Esophagus muscularis mucosa (tissue), 4 donors: Measurements from ENCODE around the gene WDR44. TPM values are rescaled to one million over a fixed set of nuclear protein-coding genes. Genes with fewer than 3 reads are reported as not detected.
"Not testable (repeated sequence)": the region's sequence is repeated elsewhere in the genome, so short reads cannot be mapped to it uniquely, and the experiment has no call there.

Source experiments
- DNase-seq: peaks from one replicate; pipeline ENCODE4 v3.0.0-alpha.2; 2017; ENCODE audit errors: extremely low spot score
- H3K27ac ChIP-seq, 4 donors: fragments of 200-600 bp; sonication (generic); replicated peaks in 1 of 4; 1 replicate in 3 of 4; 2 replicates in 1 of 4; pipeline ENCODE4 v1.5.1; 2016 to 2019; ENCODE audit warnings: mild to moderate bottlenecking in 1 of 4
- H3K27me3 ChIP-seq, 4 donors: fragments of 200-600 bp; sonication (generic); one replicate each; pipeline versions ENCODE4 v1.5.1 to v1.6.0; 2016 to 2019
- H3K36me3 ChIP-seq, 4 donors: fragments of 200-600 bp; sonication (generic); one replicate each; pipeline ENCODE4 v1.5.1; 2016 to 2019
- H3K4me1 ChIP-seq, 4 donors: fragments of 200-600 bp; sonication (generic); one replicate each; pipeline ENCODE4 v1.5.1; 2016 to 2019
- H3K4me3 ChIP-seq, 4 donors: fragments of 200-600 bp; sonication (generic); 1 replicate in 2 of 4; 2 replicates in 2 of 4; pipeline ENCODE4 v1.5.1; 2016 to 2019; ENCODE audit warnings: mild to moderate bottlenecking in 4 of 4, moderate library complexity in 1 of 4
- H3K9me3 ChIP-seq, 4 donors: fragments of 200-600 bp; sonication (generic); 1 replicate in 3 of 4; 2 replicates in 1 of 4; pipeline ENCODE4 v1.5.1; 2016 to 2019
- EP300 ChIP-seq: sonication (generic); formaldehyde crosslinking; IDR thresholded peaks from one replicate; pipeline ENCODE4 v1.6.1; 2017; ENCODE audit warnings: antibody characterized with exemption
- POLR2A ChIP-seq: fragments of 450-650 bp; IDR thresholded peaks from one replicate; pipeline ENCODE4 v1.6.1; 2017; ENCODE audit warnings: antibody characterized with exemption, moderate library complexity, mild to moderate bottlenecking, low read depth
- POLR2AphosphoS5 ChIP-seq, 2 donors: sonication (generic); formaldehyde crosslinking; IDR thresholded peaks; one replicate each; pipeline ENCODE4 v1.6.1; 2017; ENCODE audit warnings: antibody characterized with exemption in 2 of 2
- WGBS: methylation state at CpG from one replicate; pipeline ENCODE4 v1.1.5; 2018; 5-methylcytosine and 5-hydroxymethylcytosine counted together
- intact Hi-C: fragments of 100-400 bp; cut with DNase I; formaldehyde crosslinking; loops from one replicate; pipeline ENCODE4 v1.15.1; 2023
- total RNA-seq, 4 donors: library from RNA; depleted of rRNA; stranded (reverse); fragments of >200 nt; gene quantifications; one replicate each; pipeline versions ENCODE4 v1.1.0 to v1.2.1, GENCODE V29; 2016
- TF ChIP-seq, protein P1 (sequence below), 3 experiments: fragments of 200-600 bp in 2 of 3; fragments of 450-650 bp in 1 of 3; sonication (generic) in 2 of 3; IDR thresholded peaks; one replicate each; pipeline ENCODE4 v1.5.1; 2017 to 2019; ENCODE audit warnings: antibody characterized with exemption in 3 of 3, mild to moderate bottlenecking in 2 of 3, moderate library complexity in 1 of 3

Gene WDR44
- total RNA-seq, 4 donors from 2014 or later = 24.4 to 31.9 (median 27.6) TPM

DNA sequence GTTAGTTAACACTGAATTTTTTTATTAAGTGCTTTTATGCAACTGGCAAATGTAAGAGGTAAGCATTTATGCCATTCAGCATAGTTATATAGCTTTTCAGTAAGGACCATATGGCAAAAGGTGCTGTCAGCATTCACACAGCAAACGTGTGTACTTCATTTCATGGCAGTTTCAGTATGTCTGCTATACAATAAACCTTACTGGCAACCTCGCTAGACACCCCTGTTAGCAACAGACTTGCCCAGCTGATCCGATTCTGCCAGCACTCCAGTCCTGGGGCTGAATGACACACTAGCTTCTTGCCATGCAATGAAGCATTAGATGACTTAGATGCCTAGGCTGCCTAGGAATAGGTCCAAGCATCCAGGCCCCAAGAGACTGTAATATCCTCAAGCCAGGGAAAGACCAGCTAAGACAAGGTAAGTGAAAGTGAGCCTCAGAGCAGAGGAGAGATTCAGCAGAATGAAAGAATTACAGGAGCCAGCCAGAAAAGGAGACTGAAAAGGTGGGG lies 102.4 kb downstream of the WDR44 start:
- intact Hi-C loops = no loop called here

DNA sequence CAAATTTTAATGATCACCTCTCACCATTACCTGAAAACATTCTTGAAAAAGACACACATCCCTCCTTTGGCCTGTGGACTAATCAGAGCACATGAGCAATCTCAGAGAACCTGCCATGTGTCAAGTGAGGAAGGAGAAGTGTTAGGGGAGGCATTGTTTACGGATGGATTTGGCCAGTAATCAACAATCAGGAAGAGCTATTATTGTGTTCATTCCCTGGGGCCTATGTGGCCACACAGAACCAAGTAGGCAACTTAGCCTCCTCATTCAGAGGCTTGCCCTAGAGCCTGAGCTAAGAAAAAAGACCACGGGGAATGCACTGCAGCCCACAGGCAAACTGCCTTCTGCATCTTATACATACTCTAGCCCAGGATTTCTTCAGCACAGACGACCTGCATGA lies 109.1 kb downstream of the WDR44 start:
- TF ChIP-seq POLR2AphosphoS5 (IDR thresholded peaks at IDR 0.05) (no peak), EP300 (no peak), POLR2A (no peak)
- TF ChIP-seq, protein P1, sequence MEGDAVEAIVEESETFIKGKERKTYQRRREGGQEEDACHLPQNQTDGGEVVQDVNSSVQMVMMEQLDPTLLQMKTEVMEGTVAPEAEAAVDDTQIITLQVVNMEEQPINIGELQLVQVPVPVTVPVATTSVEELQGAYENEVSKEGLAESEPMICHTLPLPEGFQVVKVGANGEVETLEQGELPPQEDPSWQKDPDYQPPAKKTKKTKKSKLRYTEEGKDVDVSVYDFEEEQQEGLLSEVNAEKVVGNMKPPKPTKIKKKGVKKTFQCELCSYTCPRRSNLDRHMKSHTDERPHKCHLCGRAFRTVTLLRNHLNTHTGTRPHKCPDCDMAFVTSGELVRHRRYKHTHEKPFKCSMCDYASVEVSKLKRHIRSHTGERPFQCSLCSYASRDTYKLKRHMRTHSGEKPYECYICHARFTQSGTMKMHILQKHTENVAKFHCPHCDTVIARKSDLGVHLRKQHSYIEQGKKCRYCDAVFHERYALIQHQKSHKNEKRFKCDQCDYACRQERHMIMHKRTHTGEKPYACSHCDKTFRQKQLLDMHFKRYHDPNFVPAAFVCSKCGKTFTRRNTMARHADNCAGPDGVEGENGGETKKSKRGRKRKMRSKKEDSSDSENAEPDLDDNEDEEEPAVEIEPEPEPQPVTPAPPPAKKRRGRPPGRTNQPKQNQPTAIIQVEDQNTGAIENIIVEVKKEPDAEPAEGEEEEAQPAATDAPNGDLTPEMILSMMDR (IDR thresholded peaks at IDR 0.05) = no peak
- Histone ChIP-seq H3K27ac (no peak overlapping the region), H3K27me3 (no peaks in the 10 kb centered on the region), H3K9me3 (no peaks in the 10 kb centered on the region), H3K36me3 (peaks cover 0 to 8% (median 2%) of the 10 kb centered on the region in 4 donors), H3K4me1 (no peaks in the 10 kb centered on the region), H3K4me3 (no peak overlapping the region)
- DNase-seq = no peak
- 52% methylated on average over 3 of the region's 3 CpGs for WGBS
- intact Hi-C loops = no loop called here

More for the DNA sequence above, 102.4 kb downstream of the WDR44 start:
- no peak overlapping the region for H3K27ac ChIP-seq
- no peaks in the 10 kb centered on the region for H3K9me3 ChIP-seq
- WGBS = 54% methylated on average over 3 of the region's 3 CpGs
- no peak overlapping the region for H3K4me3 ChIP-seq
- H3K36me3 ChIP-seq = peaks cover 4 to 43% (median 18%) of the 10 kb centered on the region in 4 donors
- TF ChIP-seq EP300 = no peak
- TF ChIP-seq POLR2AphosphoS5 (IDR thresholded peaks at IDR 0.05) = no peak
- TF ChIP-seq POLR2A = no peak
- TF ChIP-seq, protein P1 (IDR thresholded peaks at IDR 0.05) = no peak
- DNase-seq = no peak
- H3K4me1 ChIP-seq = no peaks in the 10 kb centered on the region
- no peaks in the 10 kb centered on the region for H3K27me3 ChIP-seq

DNA sequence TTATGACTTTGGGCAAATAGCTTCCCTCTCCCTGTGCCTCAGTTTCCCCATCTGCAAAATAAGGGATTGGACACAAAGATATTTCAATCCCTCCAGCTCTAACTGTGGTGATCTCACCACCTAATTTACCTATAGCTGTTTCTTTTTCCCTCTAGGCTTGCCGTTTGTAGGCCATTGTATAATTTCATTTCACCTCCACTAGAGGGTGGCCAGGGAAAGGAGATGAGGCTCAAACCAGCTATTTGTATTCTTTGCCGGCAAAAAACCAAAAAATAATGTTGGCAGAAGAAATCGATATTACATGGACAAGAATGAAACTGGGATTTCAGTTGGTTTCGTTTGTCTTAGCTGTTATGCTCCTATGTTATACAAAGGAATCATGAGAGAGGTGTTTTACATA lies 113.6 kb downstream of the WDR44 start:
- Histone ChIP-seq H3K27me3 (no peaks in the 10 kb centered on the region), H3K9me3 (no peaks in the 10 kb centered on the region), H3K36me3 (no peaks in the 10 kb centered on the region), H3K27ac (no peak overlapping the region), H3K4me3 (no peak overlapping the region), H3K4me1 (no peaks in the 10 kb centered on the region)
- TF ChIP-seq POLR2A = no peak
- peak in 1 of 2 donors; percentile 10 for TF ChIP-seq POLR2AphosphoS5 (IDR thresholded peaks at IDR 0.05)
- TF ChIP-seq, protein P1 (IDR thresholded peaks at IDR 0.05) = peak; percentile 47 to 54 (median 52)
- intact Hi-C loops = no loop called here
- WGBS = 24% methylated on average over 4 of the region's 4 CpGs
- no peak for DNase-seq

DNA sequence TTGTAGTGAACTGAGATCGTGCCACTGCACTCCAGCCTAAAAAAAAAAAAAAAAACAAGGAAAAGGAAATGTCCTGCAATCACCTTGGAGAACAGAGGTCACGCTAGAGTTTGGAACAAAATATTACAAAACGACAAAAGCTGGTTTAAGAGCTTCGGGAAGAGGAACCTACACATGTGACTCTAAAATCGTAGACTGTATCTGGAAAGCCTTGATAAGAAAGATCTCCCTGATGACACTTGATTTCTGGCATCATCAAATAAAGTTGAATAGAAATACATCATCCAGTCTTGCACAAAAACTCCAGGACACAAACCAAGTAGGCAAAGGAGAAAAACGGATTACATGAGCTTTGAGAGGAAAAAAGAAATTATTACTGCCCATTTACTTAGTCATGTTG lies 118.6 kb downstream of the WDR44 start:
- H3K27me3 ChIP-seq = no peaks in the 10 kb centered on the region
- no peak overlapping the region for H3K27ac ChIP-seq
- WGBS = 65% methylated on average over 6 of the region's 6 CpGs
- no peak for TF ChIP-seq POLR2A
- TF ChIP-seq POLR2AphosphoS5 (IDR thresholded peaks at IDR 0.05) = no peak
- TF ChIP-seq, protein P1 (IDR thresholded peaks at IDR 0.05) = no peak
- TF ChIP-seq EP300 = no peak
- DNase-seq = no peak
- intact Hi-C loops = no loop called here
- no peaks in the 10 kb centered on the region for H3K4me1 ChIP-seq
- H3K9me3 ChIP-seq = no peaks in the 10 kb centered on the region
- no peak overlapping the region for H3K4me3 ChIP-seq
- no peaks in the 10 kb centered on the region for H3K36me3 ChIP-seq

DNA sequence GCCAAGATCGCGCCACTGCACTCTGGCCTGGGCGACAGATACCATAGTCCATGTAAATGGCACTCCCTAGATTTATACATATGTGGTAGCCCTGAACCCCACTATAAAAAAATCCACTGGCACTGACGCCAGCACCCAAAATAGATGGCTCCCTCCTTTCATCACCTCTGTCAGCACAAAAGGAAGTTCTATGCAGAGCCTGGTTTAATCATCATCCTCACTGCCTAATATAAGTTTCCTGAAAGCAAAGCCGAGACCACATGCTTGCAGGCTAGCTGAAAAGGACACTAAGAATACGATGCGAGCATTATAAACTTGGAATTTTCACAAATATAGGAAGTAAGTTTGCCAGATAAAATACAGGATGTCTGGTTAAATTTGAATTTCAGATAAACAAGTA lies 122.2 kb downstream of the WDR44 start:
- no peaks in the 10 kb centered on the region for H3K36me3 ChIP-seq
- TF ChIP-seq POLR2AphosphoS5 (IDR thresholded peaks at IDR 0.05) (no peak), POLR2A (no peak), EP300 (no peak)
- TF ChIP-seq, protein P1 (IDR thresholded peaks at IDR 0.05) = no peak
- H3K4me1 ChIP-seq = no peaks in the 10 kb centered on the region
- H3K27ac ChIP-seq = no peak overlapping the region
- no peak for DNase-seq
- H3K4me3 ChIP-seq = no peak overlapping the region
- 72% methylated on average over 7 of the region's 7 CpGs for WGBS
- peaks cover 0 to 11% (median 0%) of the 10 kb centered on the region in 4 donors for H3K9me3 ChIP-seq
- no peaks in the 10 kb centered on the region for H3K27me3 ChIP-seq
- intact Hi-C loops = no loop called here

DNA sequence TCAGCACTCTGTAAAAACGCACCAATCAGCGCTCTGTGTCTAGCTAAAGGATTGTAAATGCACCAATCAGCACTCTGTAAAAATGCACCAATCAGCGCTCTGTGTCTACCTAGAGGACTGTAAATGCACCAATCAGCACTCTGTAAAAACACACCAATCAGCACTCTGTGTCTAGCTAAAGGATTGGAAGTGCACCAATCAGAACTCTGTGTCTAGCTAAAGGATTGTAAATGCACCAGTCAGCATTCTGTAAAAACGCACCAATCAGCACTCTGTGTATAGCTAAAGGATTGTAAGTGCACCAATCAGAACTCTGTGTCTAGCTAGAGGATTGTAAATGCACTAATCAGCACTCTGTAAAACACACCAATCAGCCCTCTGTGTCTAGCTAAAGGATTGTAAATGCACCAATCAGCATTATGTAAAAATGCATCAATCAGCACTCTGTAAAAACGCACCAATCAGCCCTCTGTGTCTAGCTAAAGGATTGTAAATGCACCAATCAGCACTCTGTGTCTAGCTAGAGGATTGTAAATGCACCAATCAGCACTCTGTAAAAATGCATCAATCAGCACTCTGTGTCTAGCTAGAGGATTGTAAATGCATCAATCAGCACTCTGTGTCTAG lies 124.9 kb downstream of the WDR44 start:
- H3K27me3 ChIP-seq, H3K4me3 ChIP-seq, intact Hi-C loops, H3K4me1 ChIP-seq, DNase-seq, H3K36me3 ChIP-seq, H3K27ac ChIP-seq: not testable (repeated sequence)
- 82% methylated on average over 5 of the region's 5 CpGs for WGBS
- H3K9me3 ChIP-seq = peaks cover 0 to 11% (median 0%) of the 10 kb centered on the region in 4 donors
